GM19463 (cell line): ENCODE results near the gene LRRC41.
"Not testable (repeated sequence)": the region's sequence is repeated elsewhere in the genome, so short reads cannot be mapped to it uniquely, and the experiment has no call there.

Experiments used
- ATAC-seq: cut with Tn5 transposase; IDR thresholded peaks from one replicate; pipeline ENCODE4 v1.9.1; 2021; ENCODE audit warnings: mild to moderate bottlenecking, moderate library complexity; ENCODE audit not compliant: unreplicated experiment

The LRRC41 gene, protein sequence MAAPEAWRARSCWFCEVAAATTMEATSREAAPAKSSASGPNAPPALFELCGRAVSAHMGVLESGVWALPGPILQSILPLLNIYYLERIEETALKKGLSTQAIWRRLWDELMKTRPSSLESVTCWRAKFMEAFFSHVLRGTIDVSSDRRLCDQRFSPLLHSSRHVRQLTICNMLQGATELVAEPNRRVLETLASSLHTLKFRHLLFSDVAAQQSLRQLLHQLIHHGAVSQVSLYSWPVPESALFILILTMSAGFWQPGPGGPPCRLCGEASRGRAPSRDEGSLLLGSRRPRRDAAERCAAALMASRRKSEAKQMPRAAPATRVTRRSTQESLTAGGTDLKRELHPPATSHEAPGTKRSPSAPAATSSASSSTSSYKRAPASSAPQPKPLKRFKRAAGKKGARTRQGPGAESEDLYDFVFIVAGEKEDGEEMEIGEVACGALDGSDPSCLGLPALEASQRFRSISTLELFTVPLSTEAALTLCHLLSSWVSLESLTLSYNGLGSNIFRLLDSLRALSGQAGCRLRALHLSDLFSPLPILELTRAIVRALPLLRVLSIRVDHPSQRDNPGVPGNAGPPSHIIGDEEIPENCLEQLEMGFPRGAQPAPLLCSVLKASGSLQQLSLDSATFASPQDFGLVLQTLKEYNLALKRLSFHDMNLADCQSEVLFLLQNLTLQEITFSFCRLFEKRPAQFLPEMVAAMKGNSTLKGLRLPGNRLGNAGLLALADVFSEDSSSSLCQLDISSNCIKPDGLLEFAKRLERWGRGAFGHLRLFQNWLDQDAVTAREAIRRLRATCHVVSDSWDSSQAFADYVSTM

DNA sequence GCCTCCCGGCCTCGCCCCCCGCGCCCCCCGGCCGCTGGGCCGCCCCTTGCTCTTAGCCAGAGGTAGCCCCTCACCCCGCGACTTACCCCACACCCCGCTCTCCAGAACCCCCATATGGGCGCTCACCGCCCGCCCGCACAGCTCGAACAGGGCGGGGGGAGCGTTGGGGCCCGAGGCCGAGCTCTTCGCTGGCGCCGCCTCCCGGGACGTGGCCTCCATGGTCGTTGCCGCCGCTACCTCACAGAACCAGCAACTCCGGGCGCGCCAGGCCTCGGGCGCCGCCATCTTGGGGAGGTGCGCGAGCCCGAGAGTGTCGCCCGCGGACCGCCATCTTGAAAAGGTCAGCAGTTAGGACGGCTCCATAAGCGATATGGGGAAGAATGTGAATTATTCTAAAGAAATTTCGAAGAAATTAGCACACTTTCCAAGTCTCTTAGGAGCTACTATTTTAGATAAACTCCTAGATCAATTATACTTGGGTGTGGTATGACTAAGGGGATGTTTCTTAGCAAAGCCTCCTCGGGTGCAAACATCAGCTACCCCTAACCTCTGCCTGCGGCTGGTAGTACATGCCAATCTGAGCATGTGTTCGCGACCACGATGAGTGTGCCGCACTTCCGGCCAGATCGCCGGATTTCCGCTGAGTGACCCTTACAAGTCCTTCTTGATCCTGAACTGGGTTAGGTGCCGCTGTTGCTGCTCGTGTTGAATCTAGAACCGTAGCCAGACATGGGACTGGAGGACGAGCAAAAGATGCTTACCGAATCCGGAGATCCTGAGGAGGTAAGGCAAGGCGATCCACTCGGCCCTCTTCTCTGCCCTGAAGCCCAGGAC lies at the start of gene LRRC41, which contains the start of gene UQCRH:
TSS of gene LRRC41 (minus strand) at position 579 of the 834 bp plus-strand sequence. CDS start at position 285, 294 bp downstream.
TSS of gene UQCRH (plus strand) at position 661 of the 834 bp plus-strand sequence. CDS start at position 730, 69 bp downstream.
- ATAC-seq = peak; percentile 78

DNA sequence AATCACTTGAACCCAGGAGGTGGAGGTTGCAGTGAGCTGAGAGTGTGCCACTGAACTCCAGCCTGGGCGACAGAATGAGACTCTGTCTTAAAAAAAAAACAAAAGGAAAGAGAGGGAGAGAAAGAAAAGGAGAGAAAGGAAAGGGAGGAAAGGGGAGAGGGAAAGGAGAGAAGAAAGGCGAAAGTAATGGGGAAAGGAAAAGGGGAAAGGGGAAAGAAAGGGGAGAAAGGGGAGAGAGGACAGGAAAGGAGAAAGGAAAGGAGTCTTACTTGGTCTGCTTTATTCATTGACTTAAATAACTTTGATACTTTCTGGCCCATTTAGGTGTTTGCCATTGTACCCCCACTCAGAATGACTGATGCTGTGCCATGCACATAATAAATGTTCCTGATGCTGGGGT lies 48.9 kb upstream of the LRRC41 start:
- ATAC-seq = no peak

DNA sequence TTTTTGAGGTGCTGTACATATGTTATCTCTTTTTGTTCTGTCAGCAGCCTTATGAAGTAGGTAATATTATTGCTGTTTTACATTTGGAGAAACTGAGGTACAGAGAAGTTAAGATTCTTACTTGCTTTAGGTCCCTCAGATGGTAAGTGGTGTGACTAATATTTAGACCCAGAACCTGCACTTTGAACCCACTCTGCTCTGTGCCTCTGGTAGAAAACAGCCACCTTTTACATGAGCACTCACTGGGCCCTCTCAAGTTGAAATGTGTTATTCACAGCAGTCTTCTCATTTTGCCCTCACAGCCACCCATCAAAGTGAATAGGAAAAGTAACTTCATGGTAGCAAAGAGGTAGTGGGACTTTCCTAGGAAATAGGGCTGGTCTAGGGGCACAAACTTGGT lies 41.9 kb upstream of the LRRC41 start:
- ATAC-seq = no peak

DNA sequence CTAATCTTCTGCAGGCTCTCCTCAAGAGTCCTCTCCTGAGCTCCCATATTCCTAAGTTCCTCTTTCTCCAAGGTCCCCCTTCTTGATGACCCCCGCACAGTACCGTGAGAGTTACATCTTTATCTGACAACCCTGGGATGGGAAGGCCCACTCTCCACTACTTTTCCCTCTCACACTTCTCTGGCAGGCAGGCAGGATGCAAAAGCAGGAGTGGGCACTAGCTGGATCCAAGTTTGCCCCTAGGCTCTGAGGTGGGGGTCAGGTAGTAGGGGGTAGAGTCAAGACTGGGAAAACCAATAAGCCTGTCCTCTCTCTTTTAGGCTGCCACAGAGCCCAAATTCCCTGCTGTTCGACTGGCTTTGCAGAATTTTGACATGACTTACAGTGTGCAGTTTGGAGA lies 41.1 kb upstream of the LRRC41 start:
- ATAC-seq = no peak

DNA sequence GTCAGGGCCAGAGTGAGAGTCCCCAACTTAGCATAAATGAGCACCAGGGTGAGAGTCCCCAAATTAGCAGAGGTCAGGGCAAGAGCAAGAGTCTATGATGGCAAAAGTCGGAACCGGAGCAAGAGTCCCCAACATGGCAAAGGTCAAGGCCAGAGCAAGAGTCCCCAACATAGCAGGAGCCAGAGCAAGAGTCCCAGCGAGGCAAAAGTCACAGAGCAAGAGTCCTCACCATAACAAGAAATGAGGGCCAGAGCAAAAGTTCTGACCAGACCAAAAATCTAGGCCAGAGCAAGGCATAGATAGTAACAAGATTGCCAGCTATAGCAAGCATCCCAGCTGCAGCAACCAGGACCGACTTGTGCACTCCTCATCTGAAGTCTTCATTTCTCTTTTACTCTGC lies 40.3 kb upstream of the LRRC41 start:
- no peak for ATAC-seq

DNA sequence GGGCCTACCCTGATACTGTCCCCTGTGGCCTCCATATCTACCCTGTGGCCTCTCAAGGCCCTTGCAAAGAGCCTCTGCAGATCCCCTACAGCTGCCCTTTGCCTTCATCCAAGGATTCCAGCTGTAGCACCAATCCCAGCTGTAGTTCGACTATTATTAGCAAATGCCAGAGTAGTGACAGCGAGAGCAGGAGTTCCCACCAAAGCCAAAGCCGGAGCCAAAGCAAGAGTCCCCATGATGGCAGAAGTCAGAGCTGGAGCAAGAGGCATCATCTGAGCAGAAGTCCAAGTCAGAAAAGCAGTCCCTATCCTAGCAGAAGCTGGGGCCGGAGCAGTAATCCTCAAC lies 39.9 kb upstream of the LRRC41 start:
- no peak for ATAC-seq

DNA sequence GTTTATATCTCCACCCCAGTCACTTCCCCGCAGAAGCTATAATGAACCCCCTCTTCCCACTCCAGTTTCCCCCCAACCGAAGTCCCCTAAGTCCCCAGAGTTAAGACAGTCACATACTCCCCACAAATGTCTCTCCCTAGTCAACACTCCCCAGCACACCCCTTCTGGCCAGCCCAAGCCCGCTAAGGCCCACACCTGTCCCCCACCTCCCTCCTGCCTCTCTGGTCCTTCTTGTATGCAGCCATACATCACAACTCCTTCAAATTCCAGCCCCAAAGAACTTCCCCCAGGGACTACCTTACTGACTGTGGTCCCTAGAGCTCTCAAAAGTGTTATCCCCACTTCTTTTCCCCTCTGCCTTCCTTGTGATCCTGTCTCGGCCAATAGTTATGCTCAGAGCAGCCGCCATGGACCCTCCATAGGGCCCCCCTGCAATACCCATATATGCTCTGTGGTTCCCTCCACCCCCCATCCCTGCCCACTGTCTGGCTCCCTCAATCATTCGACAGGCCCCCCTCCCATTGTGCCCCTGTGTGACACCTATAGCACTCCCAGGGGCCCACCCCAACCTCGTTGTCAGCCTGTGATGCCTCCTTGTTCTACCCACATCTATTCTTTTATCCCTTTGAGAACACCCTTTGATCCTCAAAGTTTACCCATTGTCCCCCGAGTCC lies 39.4 kb upstream of the LRRC41 start:
- no peak for ATAC-seq

DNA sequence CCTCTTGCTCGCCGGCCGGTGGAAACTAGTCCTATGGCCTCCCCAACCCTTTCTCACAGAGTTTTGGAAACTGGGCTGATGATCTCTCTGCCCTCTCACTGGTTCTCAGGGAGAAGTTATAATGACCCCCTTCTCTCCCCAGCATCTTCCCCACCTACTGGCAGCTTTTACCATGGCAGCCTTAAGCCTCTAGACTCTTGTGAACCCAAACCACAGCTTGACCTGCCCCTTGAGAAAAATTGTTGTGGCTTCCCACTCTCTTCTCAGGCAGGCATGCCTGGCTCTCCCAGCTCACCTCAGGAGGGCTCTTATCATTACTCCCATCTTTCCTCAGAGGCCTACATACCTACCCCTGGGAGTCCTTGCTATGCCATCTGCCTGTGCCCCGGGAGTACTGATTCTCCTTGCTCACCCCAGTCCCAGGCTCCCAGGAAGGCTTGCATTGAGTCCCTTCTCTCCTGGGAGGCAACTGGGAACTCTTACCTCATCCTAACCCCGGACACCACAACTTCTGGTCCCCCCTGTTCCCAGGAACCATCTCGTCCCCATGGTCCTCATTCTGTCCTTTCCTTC lies 38.8 kb upstream of the LRRC41 start:
- ATAC-seq = no peak

DNA sequence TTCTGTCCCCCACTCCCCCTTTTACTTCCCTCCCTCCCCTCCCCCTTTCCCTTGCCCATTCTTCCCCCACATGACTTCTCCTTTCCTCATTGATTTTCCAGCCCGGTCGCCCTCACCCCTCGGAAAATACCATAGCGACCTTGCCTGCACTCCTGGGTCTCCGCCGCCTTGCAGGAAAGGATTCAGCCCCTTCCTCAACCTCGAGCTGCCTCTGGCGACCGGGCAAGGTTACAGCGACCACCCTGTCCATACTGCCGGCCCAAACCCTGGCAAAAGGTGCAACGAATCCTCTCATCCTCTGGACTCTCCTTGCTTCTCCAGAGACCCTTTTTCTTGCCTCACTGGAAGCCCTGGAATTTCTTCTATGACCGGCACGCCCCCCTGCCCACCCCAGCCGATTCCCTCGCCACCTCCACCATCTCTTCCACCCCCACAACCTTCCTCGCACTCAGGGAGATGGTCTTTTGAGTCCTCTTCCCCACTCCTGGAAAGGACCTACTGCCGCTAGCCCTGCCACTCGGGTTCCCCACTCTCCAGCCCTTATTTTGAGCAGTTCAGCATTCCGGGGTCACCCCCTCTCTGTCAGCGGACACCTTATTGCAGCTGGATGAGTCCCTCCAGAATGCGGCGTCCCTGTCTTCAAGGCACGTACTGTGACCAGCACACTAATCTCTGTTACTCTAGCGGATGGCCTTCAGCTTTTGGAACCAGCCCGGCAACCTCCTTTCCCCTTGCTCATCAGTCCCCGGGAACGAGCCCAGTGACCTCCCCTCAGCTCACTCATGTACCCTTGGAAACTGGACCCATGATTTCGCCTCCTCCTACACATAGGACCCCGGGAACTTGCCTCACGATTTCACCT lies 38.0 kb upstream of the LRRC41 start:
- ATAC-seq = no peak

DNA sequence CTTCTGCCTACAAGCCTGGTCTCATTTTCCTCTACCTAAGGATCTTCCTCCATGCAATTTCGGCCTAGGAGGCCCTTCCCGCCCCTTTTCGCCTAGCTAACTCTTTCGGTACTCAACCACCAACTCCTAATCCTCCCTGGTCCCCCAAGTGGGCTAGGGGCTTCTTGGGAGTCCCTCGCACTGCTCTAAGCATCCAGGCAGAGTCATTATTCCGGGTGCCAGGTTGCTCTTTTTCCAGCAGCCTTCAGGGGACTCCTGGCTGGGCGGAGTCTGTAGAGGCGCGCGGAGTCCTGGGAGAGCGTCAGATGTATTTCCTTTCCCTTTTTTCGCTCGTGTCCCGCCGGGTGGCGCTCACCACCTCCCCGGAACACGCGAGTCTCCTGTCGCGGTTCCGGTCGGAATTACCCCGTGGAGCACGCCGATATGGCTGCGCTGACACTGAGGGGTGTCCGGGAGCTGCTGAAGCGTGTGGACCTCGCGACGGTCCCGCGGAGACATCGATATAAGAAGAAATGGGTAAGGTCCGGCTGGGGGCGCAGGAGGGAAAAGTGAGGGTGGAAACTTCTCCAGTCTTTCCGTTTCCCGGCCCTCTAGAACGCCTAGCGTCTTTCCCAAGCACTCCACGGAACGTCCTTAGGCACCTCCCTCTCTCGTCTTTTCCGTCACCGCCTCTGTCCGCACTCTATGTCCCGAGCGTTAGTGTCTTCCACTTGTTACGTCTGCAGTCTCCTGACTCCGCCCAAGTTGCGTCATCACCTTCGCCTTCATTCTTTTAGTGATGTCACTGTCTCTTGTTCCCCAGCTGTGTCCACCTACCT lies 37.2 kb upstream of the LRRC41 start, which contains the start of gene NSUN4:
TSS of gene NSUN4 (plus strand) at position 404 of the 818 bp plus-strand sequence. CDS start at position 424, 20 bp downstream.
- ATAC-seq = peak; percentile 79

DNA sequence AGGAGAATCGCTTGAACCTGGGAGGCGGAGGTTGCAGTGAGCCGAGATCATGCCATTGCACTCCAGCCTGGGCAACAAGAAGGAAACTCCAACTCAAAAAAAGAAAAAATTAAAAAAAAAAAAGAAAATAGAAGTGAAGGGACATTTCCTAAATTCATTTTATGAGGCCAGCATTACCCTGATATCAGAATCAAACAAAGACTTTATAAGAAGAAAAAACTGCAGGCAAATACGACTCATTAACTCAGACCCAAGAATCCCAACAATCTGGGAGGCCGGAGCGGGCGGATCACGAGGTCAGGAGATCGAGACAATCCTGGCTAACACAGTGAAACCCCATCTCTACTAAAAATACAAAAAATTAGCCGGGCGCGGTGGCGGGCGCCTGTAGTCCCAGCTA lies 34.0 kb upstream of the LRRC41 start:
- ATAC-seq = not testable (repeated sequence)

DNA sequence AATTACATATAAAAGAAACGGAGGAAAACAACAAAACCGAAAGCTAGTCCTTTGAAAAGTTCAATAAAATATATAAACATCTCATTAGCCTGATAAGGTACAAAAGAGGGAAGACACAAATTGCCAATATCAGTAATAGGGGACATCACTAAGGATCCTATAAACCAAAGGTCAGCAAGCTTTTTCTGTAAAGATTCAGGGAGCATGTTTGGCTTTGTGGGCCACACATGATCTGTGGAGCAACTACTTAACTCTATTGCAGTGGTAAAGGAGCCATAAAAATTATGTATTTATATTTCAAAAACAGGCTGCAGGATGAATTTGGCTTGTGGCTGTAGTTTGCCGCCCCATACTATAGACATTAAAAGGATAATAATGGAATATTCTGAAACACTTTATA lies 31.7 kb upstream of the LRRC41 start:
- no peak for ATAC-seq

DNA sequence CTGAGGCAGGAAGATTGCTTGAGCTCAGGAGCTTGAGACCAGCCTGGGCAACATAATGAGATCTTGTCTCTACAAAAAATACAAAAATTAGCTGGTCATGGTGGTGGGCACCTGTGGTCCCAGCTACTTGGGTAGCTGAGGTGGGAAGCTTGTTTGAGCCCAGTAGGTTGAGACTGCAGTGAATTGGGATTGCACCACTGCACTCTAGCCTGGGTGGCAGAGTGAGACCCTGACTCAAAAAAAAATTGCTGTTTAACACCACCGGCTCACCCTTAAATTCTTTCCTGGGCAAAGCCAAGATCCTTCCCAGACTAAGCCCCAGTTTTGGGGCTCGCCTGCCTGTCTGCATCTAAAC lies 30.6 kb upstream of the LRRC41 start:
- no peak for ATAC-seq

DNA sequence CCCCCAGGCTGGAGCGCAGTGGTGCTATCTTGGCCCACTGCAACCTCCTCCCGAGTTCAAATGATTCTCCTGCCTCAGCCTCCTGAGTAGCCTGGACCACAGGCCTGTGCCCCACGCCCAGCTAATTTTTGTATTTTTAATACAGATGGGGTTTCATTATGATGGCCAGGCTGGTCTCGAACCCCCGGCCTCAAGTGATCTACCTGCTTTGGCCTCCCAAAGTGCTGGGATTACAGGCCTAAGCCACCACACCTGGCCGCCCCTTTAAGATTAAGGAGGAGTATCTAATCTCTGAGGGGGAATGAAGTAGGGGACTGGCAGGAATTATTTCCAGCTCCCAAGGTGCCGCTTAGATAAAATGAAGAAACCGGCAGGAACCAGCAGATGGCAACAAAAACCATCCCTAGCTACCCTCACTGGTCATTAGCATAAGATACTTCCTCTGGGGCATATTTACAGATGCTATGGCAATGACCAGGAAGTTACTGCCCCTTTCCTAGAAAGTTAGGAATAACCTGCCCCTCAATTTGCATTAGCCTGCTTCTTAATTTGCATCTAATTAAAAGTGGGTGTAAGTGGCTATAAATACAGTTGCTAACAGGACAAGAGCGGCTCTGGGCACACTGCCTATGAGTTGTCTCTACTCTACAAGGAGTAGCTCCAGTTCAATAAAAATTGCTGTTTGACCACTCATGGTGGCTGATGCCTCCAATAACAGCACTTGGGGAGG lies 30.0 kb upstream of the LRRC41 start:
- ATAC-seq = peak; percentile 41

DNA sequence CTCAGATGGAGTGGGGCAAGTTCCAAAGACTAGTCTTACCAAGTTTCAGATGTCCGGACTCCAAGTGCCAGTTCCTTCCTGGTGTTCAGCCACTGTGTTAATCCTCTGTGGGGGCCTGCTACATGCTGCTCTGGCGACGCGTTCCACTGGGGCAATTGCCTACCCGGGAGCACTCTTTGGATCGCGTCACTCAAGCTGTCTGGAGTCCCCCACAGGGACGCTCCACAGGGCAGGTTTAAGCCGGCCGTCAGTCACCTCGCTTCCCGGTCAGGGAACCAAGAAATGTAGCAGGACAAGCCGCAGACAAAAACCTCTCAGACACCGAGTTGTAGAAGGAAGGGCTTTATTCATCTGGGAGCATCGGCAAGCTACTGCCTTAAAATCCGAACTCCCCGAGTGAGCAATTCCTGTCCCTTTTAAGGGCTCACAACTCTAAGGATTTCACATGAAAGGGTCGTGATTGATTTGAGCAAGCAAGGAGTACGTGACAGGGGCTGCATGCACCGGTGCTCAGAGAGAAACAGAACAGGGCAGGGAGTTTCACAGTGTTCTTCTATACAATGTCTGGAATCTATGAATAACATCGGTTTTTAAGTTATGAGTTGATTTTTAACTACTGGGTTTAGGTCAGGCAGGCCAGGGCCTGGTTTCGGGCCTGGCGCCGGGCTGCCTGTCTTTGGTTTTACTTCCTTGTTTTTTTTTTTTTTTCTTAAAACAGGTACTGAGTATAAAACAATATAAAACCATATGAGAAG lies 28.5 kb upstream of the LRRC41 start:
- ATAC-seq = not testable (repeated sequence)

DNA sequence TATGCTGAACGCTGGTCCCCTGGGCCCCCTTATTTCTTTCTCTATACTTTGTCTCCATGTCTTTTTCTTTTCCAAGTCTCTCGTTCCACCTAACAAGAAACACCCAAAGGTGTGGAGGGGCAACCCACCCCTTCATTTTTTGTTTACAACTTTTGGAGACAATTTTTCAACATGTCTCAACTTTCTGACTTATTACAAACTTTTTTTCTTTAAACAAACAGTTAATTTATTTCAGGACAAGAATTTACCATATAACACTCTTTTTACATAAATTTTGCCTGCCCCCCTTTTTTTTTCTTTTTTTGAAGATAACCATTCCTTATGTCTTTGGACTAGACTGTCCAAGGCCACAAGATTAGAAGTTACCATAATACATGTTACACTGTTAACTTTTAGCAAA lies 27.0 kb upstream of the LRRC41 start:
- ATAC-seq = not testable (repeated sequence)

DNA sequence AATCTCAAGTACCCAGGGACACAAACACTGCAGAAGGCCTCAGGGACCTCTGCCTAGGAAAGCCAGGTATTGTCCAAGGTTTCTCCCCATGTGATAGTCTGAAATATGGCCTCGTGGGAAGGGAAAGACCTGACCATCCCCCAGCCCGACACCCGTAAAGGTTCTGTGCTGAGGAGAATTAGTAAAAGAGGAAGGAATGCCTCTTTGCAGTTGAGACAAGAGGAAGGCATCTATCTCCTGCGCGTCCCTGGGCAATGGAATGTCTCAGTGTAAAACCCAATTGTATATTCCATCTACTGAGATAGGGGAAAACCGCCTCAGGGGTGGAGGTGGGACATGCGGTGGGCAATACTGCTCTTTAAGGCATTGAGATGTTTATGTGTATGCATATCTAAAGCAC lies 26.4 kb upstream of the LRRC41 start:
- ATAC-seq = not testable (repeated sequence)
